GM21526 (cell line): ENCODE results near the gene FARS2.

Experiments
- ATAC-seq: cut with Tn5 transposase; IDR thresholded peaks from one replicate; pipeline ENCODE4 v1.9.1; 2021; ENCODE audit warnings: moderate library complexity; ENCODE audit not compliant: unreplicated experiment, low FRiP score

The FARS2 gene

GRCh38 chr6:5457983-5458683, 196.8 kb downstream of the FARS2 start:
- no peak for ATAC-seq

GRCh38 chr6:5459346-5459745, 198.0 kb downstream of the FARS2 start:
- no peak for ATAC-seq

DNA sequence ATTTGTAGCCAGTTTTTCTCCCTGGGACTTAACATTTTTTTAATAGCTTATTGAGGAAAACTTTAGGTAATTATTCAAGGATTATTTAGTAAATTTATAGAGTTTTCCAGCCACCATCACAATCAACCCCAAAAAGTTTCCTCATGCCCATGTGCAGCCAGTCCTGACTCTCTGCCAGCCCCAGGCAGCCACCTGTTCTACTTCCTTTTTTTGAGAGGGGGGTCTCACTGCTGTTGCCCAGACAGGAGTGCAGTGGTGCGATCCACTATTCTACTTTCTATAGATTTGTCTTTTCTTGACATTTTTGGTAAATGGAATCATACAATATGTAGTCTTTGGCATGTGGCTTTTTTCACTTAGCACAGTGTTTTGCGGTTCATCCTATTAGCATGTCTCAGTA, 200.1 kb downstream of the FARS2 start:
- ATAC-seq, result no peak

GRCh38 chr6:5462856-5463255, 201.5 kb downstream of the FARS2 start:
- ATAC-seq, result no peak

DNA sequence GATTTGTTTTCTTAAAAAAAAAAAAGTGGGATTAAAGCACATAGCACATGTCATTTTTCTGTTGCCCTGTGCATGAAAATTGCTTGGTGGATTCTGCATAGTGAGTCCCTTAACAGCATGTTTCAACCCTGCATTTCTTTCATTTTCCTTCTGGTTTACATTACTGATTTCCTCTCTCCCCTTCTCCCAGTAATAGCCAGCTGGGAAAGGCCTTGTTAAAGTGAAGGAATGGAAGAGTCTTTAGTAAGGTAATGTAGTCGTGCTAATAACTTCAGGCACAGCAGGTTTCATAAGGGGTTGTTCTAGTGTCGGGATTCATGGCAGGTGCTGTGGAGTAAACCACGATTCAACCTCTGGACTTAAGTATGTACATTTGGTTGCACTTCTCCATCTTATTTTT, 202.4 kb downstream of the FARS2 start:
- ATAC-seq, result no peak

GRCh38 chr6:5464099-5464885, 203.0 kb downstream of the FARS2 start:
- no peak for ATAC-seq

DNA sequence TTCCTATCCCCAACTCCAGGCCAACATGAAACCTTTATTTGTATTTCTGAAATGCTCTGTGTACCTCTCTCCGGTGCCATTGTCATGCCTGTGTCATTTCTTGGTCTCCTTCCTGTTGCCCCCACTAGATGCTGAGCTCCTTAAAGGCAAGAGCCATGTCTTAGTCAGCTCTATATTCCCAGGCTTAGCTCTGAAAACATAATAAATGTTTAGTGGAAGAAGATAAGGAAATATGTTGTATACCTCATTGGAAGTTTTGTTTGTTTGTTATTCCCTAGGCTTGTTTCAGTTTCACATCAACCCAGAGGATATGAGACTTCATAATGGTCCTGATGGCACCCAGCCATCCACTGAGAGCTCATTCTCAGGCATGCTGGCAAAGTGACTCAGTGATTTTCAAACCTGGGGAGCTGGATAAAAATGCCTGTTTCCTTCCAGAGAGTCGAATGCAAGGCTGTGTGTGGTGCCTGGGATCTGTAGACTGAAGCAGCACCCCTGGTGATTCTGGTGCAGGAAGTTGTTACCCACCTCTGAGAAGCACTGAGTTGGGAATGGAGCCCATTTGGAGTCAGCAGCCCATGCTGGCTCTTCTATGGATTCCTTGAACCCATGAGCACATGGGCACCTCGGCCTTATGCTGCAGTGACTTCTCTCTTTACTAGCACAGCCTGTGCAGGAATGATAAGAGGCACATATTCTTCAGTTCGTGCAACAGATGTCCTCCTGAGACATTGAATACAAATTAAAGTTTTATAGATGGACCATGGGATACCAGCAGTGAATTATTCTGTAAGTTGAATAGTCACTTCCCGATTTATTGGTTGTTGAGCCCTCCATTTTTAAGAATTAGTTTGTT, 205.2 kb downstream of the FARS2 start:
- no peak for ATAC-seq

- no peak for ATAC-seq
Measured at GRCh38 chr6:5468586-5468985, 207.3 kb downstream of the FARS2 start.

DNA sequence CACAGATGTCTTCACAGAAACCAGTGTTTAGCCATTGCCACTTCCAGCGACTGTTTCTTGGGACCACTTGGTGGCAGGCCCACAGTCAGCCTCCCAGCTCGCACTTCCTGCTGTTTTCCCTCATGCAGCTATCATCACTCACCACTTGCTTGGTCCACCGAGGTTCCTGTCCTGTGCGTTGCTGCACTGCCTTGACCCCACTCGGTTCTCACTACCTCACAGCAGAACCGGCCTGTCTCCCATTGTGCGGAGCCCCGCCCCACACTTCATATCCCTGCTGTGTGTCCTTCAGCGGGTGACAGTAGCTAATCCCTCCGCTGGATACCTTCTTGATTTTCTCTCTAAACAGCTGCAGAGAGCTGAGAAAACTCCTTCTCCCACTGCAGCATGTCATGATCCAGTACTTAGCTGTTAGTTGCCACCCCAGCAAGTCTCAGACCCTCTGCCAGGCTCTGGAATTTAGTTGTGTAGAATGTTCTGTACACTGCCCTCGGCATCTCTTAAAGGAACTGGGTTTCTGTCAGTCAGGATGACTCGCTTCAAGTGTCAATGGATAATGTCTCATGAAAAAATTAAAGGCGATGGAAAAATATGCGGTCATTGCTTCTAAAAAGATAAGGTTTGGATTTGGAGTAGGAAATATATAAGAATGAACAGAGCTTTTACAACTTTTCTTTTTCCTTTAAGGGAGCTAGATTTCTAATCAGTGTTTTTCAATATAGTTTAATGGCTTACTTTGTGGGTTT, 208.0 kb downstream of the FARS2 start:
- no peak for ATAC-seq

DNA sequence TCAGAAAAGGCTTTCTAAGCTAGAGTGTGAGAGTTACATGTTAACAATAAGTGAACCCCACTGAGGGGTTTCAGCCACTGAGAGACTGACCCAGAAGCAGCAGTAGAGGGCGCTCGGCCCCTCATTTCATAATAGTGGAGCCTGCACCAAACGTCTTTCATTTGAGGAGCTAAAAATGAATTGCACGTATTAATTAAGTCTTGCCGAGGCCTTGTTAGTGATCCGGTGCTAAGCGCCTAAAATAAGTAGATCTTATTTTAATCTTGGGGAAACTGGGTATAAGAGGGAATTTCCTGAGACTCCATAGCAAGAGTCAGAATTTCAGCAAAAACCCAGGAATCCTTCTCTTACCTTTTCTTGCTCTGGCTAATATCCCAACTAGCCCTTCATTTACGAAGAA, 209.7 kb downstream of the FARS2 start:
- ATAC-seq, result peak; percentile 75

GRCh38 chr6:5471637-5472398, 210.5 kb downstream of the FARS2 start:
- no peak for ATAC-seq

GRCh38 chr6:5472571-5472970, 211.3 kb downstream of the FARS2 start:
- ATAC-seq, result no peak

GRCh38 chr6:5475779-5476178, 214.5 kb downstream of the FARS2 start:
- ATAC-seq, result no peak

DNA sequence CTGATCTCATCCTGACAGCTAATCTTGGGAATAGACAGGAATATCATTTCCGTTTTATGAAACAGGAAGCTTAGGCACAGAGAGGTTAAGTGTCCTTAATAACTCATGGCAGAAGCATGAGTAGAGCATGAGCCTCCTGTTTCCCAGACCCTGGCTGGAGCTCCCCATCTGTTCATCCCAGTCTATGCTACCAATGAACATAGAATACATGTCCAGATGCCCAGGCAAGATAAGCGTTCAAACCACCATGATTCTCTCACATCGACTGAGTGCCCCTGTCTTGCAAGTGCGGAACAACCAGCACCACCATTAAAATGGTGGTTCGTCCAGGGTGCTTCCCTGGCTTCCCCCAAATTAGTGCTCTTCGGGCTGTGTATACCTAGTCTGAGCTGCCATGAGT, 217.1 kb downstream of the FARS2 start:
- no peak for ATAC-seq

GRCh38 chr6:5481033-5481432, 219.7 kb downstream of the FARS2 start:
- ATAC-seq, result no peak

GRCh38 chr6:5481750-5482149, 220.4 kb downstream of the FARS2 start:
- no peak for ATAC-seq

- no peak for ATAC-seq
Measured at GRCh38 chr6:5482619-5483018, 221.3 kb downstream of the FARS2 start.

DNA sequence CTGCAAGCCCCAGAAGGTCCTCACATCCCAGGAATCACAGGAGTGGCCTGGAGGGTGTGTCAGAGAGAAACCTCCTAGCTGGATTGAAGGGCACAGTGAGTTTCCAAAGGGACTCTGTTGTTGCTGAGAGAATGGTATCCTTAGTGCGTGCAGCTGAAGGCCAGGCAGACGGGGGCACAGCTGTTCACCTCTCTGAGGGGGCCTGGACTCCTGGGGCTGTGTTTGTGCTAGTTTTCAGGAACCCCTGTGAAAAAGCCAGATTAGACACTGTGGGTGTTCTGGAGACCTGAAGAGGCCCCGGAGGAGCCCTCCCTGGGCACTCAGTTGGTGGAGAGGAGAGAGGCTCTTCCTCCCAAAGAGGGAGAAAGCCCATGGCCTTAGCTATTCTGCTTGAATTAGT, 223.4 kb downstream of the FARS2 start:
- no peak for ATAC-seq

GRCh38 chr6:5486214-5486613, 224.9 kb downstream of the FARS2 start:
- ATAC-seq, result peak; percentile 83
